DOHH2 (cell line): ENCODE measurements around the gene FAM234A.

ENCODE experiments used
- H3F3A ChIP-seq: fragments of 200-600 bp; sonication (generic), shearing (Covaris generic); 2 replicates; pipeline ENCODE4 v1.6.0; 2016; ENCODE audit warnings: antibody characterized with exemption, mild to moderate bottlenecking; ENCODE audit not compliant: control insufficient read depth, insufficient read depth
- H3K27ac ChIP-seq: fragments of 200-600 bp; sonication (generic); 2 replicates; pipeline ENCODE4 v1.5.1; 2014; ENCODE audit warnings: low read depth, mild to moderate bottlenecking, low read length, moderate library complexity
- H3K27me3 ChIP-seq: fragments of 200-600 bp; sonication (generic); 2 replicates; pipeline ENCODE4 v1.6.1; 2014; ENCODE audit warnings: mild to moderate bottlenecking, low read length, mixed read lengths; ENCODE audit not compliant: control insufficient read depth
- H3K36me3 ChIP-seq: fragments of 200-600 bp; sonication (generic); 2 replicates; pipeline ENCODE4 v1.6.1; 2014; ENCODE audit warnings: mild to moderate bottlenecking, low read length, moderate library complexity, mixed read lengths; ENCODE audit not compliant: control insufficient read depth
- H3K4me1 ChIP-seq: fragments of 200-600 bp; sonication (generic); 2 replicates; pipeline ENCODE4 v1.6.1; 2014; ENCODE audit warnings: mild to moderate bottlenecking, low read length, mixed read lengths; ENCODE audit not compliant: control insufficient read depth
- H3K4me2 ChIP-seq: fragments of 200-600 bp; sonication (generic); 2 replicates; pipeline ENCODE4 v1.6.0; 2014; ENCODE audit warnings: mild to moderate bottlenecking, low read length, moderate library complexity
- H3K4me3 ChIP-seq: fragments of 200-600 bp; sonication (generic); 2 replicates; pipeline ENCODE4 v1.5.1; 2014; ENCODE audit warnings: mild to moderate bottlenecking, low read length, mixed read lengths
- H3K79me2 ChIP-seq: fragments of 200-600 bp; sonication (generic); 2 replicates; pipeline ENCODE4 v1.6.1; 2014; ENCODE audit warnings: mild to moderate bottlenecking, low read length, mixed read lengths; ENCODE audit not compliant: control insufficient read depth
- H3K9me2 ChIP-seq: fragments of 200-600 bp; sonication (generic); replicated peaks from 2 replicates; pipeline ENCODE4 v1.6.1; 2014; ENCODE audit warnings: mild to moderate bottlenecking, low read length, mixed read lengths; ENCODE audit not compliant: control insufficient read depth
- H3K9me3 ChIP-seq: fragments of 200-600 bp; sonication (generic); 2 replicates; pipeline ENCODE4 v1.6.1; 2014; ENCODE audit warnings: antibody characterized with exemption, low read length, mixed read lengths; ENCODE audit not compliant: control insufficient read depth, insufficient read depth
- H4K20me1 ChIP-seq: fragments of 200-600 bp; sonication (generic); 2 replicates; pipeline ENCODE4 v1.6.0; 2014; ENCODE audit warnings: low read depth, mild to moderate bottlenecking, antibody characterized with exemption, low read length, moderate library complexity; ENCODE audit not compliant: control insufficient read depth, insufficient read depth
- CTCF ChIP-seq: fragments of 200-600 bp; sonication (generic); IDR thresholded peaks from one replicate; pipeline ENCODE4 v1.5.1; 2014; ENCODE audit warnings: antibody characterized with exemption, mild to moderate bottlenecking, low read depth, low read length; ENCODE audit not compliant: poor library complexity, severe bottlenecking
- EZH2phosphoT487 ChIP-seq: fragments of 200-600 bp; sonication (generic); IDR thresholded peaks from 2 replicates; pipeline ENCODE4 v1.6.1; 2017; ENCODE audit warnings: borderline replicate concordance, mild to moderate bottlenecking, antibody characterized with exemption, low read length, moderate library complexity, mixed read lengths

Gene FAM234A

GRCh38 chr16:286491-287297 lies 52.1 kb downstream of the FAM234A start:
- Histone ChIP-seq H3K27ac (no peak overlapping the region), H3K79me2 (no peaks in the 10 kb centered on the region), H4K20me1 (no peaks in the 10 kb centered on the region), H3F3A (no peaks in the 10 kb centered on the region), H3K9me3 (no peaks in the 10 kb centered on the region), H3K4me1 (peaks cover 9% of the 10 kb centered on the region), H3K36me3 (peaks cover 5% of the 10 kb centered on the region; the same call in 1 of the 2 replicates), H3K4me2 (no peak overlapping the region), H3K27me3 (no peaks in the 10 kb centered on the region), H3K4me3 (no peak overlapping the region), H3K9me2 (no peaks in the 10 kb centered on the region)
- TF ChIP-seq EZH2phosphoT487 (no peak), CTCF (no peak)

- H3K4me2 ChIP-seq = no peak overlapping the region
- H3K27me3 ChIP-seq = no peaks in the 10 kb centered on the region
- no peaks in the 10 kb centered on the region for H4K20me1 ChIP-seq
- no peaks in the 10 kb centered on the region for H3K9me3 ChIP-seq
- H3K36me3 ChIP-seq = peaks cover 5% of the 10 kb centered on the region; the same call in 1 of the 2 replicates
- H3K4me3 ChIP-seq = no peak overlapping the region
- no peak overlapping the region for H3K27ac ChIP-seq
- H3F3A ChIP-seq = no peaks in the 10 kb centered on the region
- TF ChIP-seq CTCF = peak; percentile 19
- TF ChIP-seq EZH2phosphoT487 = no peak
- H3K4me1 ChIP-seq = peaks cover 9% of the 10 kb centered on the region
- no peaks in the 10 kb centered on the region for H3K9me2 ChIP-seq
- no peaks in the 10 kb centered on the region for H3K79me2 ChIP-seq
Observed at GRCh38 chr16:287298-287811, 52.7 kb downstream of the FAM234A start.

GRCh38 chr16:287981-288920 lies 53.6 kb downstream of the FAM234A start:
- peaks cover 9% of the 10 kb centered on the region; the same call in 1 of the 2 replicates for H3K36me3 ChIP-seq
- no peak overlapping the region for H3K4me3 ChIP-seq
- no peak for TF ChIP-seq CTCF
- no peak for TF ChIP-seq EZH2phosphoT487

More at GRCh38 chr16:287981-288920, 53.6 kb downstream of the FAM234A start:
- Histone ChIP-seq H3K4me1 (peaks cover 9% of the 10 kb centered on the region), H3K9me2 (no peaks in the 10 kb centered on the region), H3F3A (no peaks in the 10 kb centered on the region), H3K79me2 (no peaks in the 10 kb centered on the region), H3K27me3 (no peaks in the 10 kb centered on the region), H3K9me3 (no peaks in the 10 kb centered on the region), H3K4me2 (no peak overlapping the region), H3K27ac (no peak overlapping the region), H4K20me1 (no peaks in the 10 kb centered on the region)
